ENCODE data around the gene KLF5. TPM values are rescaled to one million over a fixed set of nuclear protein-coding genes. Genes with fewer than 3 reads are reported as not detected.

The KLF5 gene
- total RNA-seq, 1 experiment from 2014 or later: 2.3 TPM

DNA sequence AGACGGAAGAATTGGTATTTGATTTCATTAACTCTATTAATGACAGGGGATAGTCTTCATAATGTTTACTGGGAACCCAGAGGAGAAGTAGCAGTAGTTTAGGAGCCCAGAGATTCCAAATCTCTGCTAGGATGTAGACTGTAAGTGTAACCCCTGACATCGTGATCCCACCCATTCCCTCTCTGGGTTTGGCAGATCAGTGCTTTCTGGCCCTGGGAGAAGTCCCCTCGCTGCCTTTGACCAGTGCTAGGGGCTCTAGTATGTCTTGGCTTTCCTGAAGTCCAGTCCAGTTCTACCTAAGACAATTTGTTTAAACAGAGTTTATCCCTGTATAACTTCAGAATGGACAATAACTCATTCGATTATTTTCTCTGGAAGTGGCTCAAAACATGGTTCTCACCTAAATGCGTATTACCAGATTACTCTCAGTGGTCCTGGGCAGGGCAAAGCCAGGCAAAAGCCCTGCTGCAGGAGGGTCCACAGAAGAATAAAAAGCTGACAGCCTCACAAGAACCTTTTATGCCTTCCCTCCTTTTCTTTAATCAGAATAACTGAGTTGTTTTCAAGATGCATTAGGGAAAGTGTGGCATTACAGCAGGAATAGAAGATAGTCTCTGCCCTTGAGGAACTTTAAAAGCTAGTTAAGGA is 11.8 kb downstream of the KLF5 start (continued):
- TF ChIP-seq ZNF512 (CRISPR knock-in tag; IDR thresholded peaks at IDR 0.05; ENCODE audit: borderline replicate concordance) (no peak), PRRX2 (CRISPR knock-in tag; IDR thresholded peaks at IDR 0.05) (no peak), NR2C2 (CRISPR knock-in tag; IDR thresholded peaks at IDR 0.05) (no peak), CBFB (CRISPR knock-in tag; IDR thresholded peaks at IDR 0.05; ENCODE audit: low read depth) (no peak), NR3C1 (CRISPR knock-in tag; conservative IDR thresholded peaks at IDR 0.05; ENCODE audit: low read depth) (no peak), FOXJ3 (CRISPR knock-in tag; IDR thresholded peaks at IDR 0.05; ENCODE audit: borderline replicate concordance) (no peak), NFATC4 (CRISPR knock-in tag; IDR thresholded peaks at IDR 0.05) (no peak)

- peaks cover 55% of the 10 kb centered on the region for H3K4me1 Mint-ChIP-seq
- CTCF ChIA-PET: interaction anchor here (1.2 kb wide), 2 partner anchors 14 to 263 kb away, joined by 3 to 5 read pairs; partner anchors contain the start of gene KLF5
- no peak for ATAC-seq
Measured at GRCh38 chr13:73072239-73072900, 13.6 kb downstream of the KLF5 start.

GRCh38 chr13:73073050-73073449 is 14.2 kb downstream of the KLF5 start:
- H3K27ac Mint-ChIP-seq: no peak overlapping the region
- H3K4me3 Mint-ChIP-seq: no peak overlapping the region
- peaks cover 13% of the 10 kb centered on the region for H3K27me3 Mint-ChIP-seq (ENCODE audit: low read depth)
- CTCF ChIA-PET: interaction anchor here (1.2 kb wide), 2 partner anchors 15 to 264 kb away, joined by 3 to 5 read pairs; partner anchors contain the start of gene KLF5
- H3K36me3 Mint-ChIP-seq: no peaks in the 10 kb centered on the region
- no peaks in the 10 kb centered on the region for H3K9me3 Mint-ChIP-seq
- ATAC-seq (no peak), DNase-seq (ENCODE audit: low spot score) (no peak)
- POLR2A ChIA-PET: interaction anchor here (0.6 kb wide), 1 partner anchor 87 kb away, joined by 5 read pairs; no protein-coding TSS in a partner anchor
- peaks cover 58% of the 10 kb centered on the region for H3K4me1 Mint-ChIP-seq
- TF ChIP-seq KAT7 (CRISPR knock-in tag; IDR thresholded peaks at IDR 0.05; ENCODE audit: borderline replicate concordance) (no peak), FOXP4 (CRISPR knock-in tag; IDR thresholded peaks at IDR 0.05) (no peak), CBFB (CRISPR knock-in tag; IDR thresholded peaks at IDR 0.05; ENCODE audit: low read depth) (no peak), USF2 (CRISPR knock-in tag; IDR thresholded peaks at IDR 0.05) (no peak), ZNF317 (CRISPR knock-in tag; IDR thresholded peaks at IDR 0.05; ENCODE audit: borderline replicate concordance, low read depth) (no peak)
- TF ChIP-seq, protein P1, sequence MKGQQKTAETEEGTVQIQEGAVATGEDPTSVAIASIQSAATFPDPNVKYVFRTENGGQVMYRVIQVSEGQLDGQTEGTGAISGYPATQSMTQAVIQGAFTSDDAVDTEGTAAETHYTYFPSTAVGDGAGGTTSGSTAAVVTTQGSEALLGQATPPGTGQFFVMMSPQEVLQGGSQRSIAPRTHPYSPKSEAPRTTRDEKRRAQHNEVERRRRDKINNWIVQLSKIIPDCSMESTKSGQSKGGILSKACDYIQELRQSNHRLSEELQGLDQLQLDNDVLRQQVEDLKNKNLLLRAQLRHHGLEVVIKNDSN (CRISPR knock-in tag; IDR thresholded peaks at IDR 0.05): no peak
- TF ChIP-seq, protein P2, sequence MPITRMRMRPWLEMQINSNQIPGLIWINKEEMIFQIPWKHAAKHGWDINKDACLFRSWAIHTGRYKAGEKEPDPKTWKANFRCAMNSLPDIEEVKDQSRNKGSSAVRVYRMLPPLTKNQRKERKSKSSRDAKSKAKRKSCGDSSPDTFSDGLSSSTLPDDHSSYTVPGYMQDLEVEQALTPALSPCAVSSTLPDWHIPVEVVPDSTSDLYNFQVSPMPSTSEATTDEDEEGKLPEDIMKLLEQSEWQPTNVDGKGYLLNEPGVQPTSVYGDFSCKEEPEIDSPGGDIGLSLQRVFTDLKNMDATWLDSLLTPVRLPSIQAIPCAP (CRISPR knock-in tag; IDR thresholded peaks at IDR 0.05): no peak

More at GRCh38 chr13:73072239-73072900, 13.6 kb downstream of the KLF5 start:
- no peak for TF ChIP-seq SOX15 (CRISPR knock-in tag; IDR thresholded peaks at IDR 0.05)
- no peak for TF ChIP-seq EMX1 (CRISPR knock-in tag; IDR thresholded peaks at IDR 0.05)
- TF ChIP-seq CREB1 (CRISPR knock-in tag; IDR thresholded peaks at IDR 0.05): no peak
- TF ChIP-seq AR (CRISPR knock-in tag; IDR thresholded peaks at IDR 0.05): no peak
- TF ChIP-seq ATF1 (CRISPR knock-in tag; IDR thresholded peaks at IDR 0.05): no peak
- TF ChIP-seq PRRX2 (CRISPR knock-in tag; IDR thresholded peaks at IDR 0.05): no peak
- TF ChIP-seq ATF3 (CRISPR knock-in tag; conservative IDR thresholded peaks at IDR 0.05): no peak
- TF ChIP-seq ZNF671 (CRISPR knock-in tag; IDR thresholded peaks at IDR 0.05): no peak
- TF ChIP-seq ZNF263 (CRISPR knock-in tag; IDR thresholded peaks at IDR 0.05; ENCODE audit: low read depth): no peak
- TF ChIP-seq ELF4 (CRISPR knock-in tag; IDR thresholded peaks at IDR 0.05; ENCODE audit: low read depth): no peak
- Mint-ChIP-seq H3K9me3 (no peaks in the 10 kb centered on the region), H3K27ac (no peak overlapping the region), H3K4me3 (no peak overlapping the region), H3K27me3 (ENCODE audit: low read depth) (peaks cover 13% of the 10 kb centered on the region), H3K36me3 (no peaks in the 10 kb centered on the region)
- POLR2A ChIA-PET: interaction anchor here (0.6 kb wide), 1 partner anchor 86 kb away, joined by 5 read pairs; no protein-coding TSS in a partner anchor
- DNase-seq (ENCODE audit: low spot score): no peak

Data from WTC11 (cell line).